ENCODE measurements around the gene CLMN. TPM values are rescaled to one million over a fixed set of nuclear protein-coding genes. Genes with fewer than 3 reads are reported as not detected.

CLMN gene
- total and polyA plus RNA-seq, 2 of the 4 experiments (the other 2 are of a cell fraction) = 0.10 to 0.18 TPM

DNA sequence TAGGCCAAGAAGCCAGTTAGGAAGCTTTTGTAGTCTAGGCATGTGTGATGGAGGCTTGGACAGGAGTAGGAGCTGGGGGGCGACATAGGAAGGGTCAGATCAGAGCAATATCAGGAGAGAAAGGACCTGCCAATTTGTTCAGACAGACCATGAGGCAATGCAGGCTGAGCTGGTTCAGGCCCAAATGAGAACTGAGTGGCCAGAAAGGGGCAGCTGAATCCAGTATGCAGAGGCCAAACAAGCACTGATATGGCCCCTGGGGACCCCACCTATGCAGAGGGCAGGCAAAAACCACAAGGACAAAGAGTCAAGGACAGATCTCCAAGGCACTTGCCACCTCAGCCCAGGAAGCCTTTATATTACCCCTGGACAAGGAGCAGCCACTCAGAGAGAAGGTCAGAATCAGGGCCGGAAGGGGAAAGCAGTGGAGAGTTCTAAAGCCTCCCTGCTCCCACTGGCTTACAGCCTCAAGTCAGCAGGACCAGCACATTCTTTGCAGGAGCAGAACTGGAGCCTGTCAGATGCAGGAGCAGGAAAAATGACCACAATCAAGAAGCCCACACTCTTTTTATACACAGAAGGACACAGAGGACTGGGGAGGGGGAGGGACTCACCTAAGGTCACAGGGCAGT lies 37.2 kb downstream of the CLMN start:
- no peaks in the 10 kb centered on the region for H3K79me1 ChIP-seq (ENCODE audit: low read depth in 1 of 2, low read length in 2 of 2)
- no peaks in the 10 kb centered on the region for H3K9me3 ChIP-seq (ENCODE audit: control insufficient read depth, insufficient read depth, low read length)
- H3K27me3 ChIP-seq (ENCODE audit: control insufficient read depth, insufficient read depth, low read length) = peaks cover 2% of the 10 kb centered on the region; the same call in 1 of the 2 replicates
- WGBS, 2 experiments (ENCODE audit: extremely low coverage in 2 of 2, insufficient read length in 1 of 2) = no CpG with 5 or more reads among the region's 2 CpGs
- dilution Hi-C loops (cut with HindIII; ENCODE audit: low sequenced_read_pairs, unreplicated experiment) (no loop called here), in situ Hi-C loops (cut with MboI; ENCODE audit: low sequenced_read_pairs) (no loop called here), intact Hi-C loops (cut with micrococcal nuclease) (no loop called here)
- H3K23ac ChIP-seq (ENCODE audit: low read depth, low read length) = no peak overlapping the region
- no peak overlapping the region for H2AK5ac ChIP-seq (ENCODE audit: low read depth, low read length)
- no peaks in the 10 kb centered on the region for H3K9me1 ChIP-seq (ENCODE audit: insufficient read depth, low read length)
- H3K4me1 ChIP-seq (ENCODE audit: control insufficient read depth, insufficient read depth, low read length) = no peaks in the 10 kb centered on the region
- TF ChIP-seq RAD21 (IDR thresholded peaks at IDR 0.05; ENCODE audit: low read length) (no peak), CHD1 (IDR thresholded peaks at IDR 0.05; ENCODE audit: low read depth, low read length) (no peak), BHLHE40 (IDR thresholded peaks at IDR 0.05; ENCODE audit: low read depth, low read length) (no peak), POLR2A (IDR thresholded peaks at IDR 0.05; ENCODE audit: low read depth, low read length) (no peak), RFX5 (IDR thresholded peaks at IDR 0.05; ENCODE audit: low read depth, low read length) (no peak), MXI1 (IDR thresholded peaks at IDR 0.05; ENCODE audit: borderline replicate concordance, low read depth, low read length) (no peak), RCOR1 (IDR thresholded peaks at IDR 0.05; ENCODE audit: insufficient replicate concordance, low read length) (no peak), NFE2L2 (IDR thresholded peaks at IDR 0.05; ENCODE audit: low read depth, low read length) (no peak), MAFK (IDR thresholded peaks at IDR 0.05; ENCODE audit: low read depth, low read length) (no peak), MAZ (IDR thresholded peaks at IDR 0.05; ENCODE audit: borderline replicate concordance, low read depth, low read length) (no peak), SMC3 (IDR thresholded peaks at IDR 0.05; ENCODE audit: low read depth, low read length) (no peak), FOS (IDR thresholded peaks at IDR 0.05; ENCODE audit: low read depth, low read length) (no peak), CEBPB (IDR thresholded peaks at IDR 0.05; ENCODE audit: low read depth, low read length) (no peak)
- TF ChIP-seq, protein P1, sequence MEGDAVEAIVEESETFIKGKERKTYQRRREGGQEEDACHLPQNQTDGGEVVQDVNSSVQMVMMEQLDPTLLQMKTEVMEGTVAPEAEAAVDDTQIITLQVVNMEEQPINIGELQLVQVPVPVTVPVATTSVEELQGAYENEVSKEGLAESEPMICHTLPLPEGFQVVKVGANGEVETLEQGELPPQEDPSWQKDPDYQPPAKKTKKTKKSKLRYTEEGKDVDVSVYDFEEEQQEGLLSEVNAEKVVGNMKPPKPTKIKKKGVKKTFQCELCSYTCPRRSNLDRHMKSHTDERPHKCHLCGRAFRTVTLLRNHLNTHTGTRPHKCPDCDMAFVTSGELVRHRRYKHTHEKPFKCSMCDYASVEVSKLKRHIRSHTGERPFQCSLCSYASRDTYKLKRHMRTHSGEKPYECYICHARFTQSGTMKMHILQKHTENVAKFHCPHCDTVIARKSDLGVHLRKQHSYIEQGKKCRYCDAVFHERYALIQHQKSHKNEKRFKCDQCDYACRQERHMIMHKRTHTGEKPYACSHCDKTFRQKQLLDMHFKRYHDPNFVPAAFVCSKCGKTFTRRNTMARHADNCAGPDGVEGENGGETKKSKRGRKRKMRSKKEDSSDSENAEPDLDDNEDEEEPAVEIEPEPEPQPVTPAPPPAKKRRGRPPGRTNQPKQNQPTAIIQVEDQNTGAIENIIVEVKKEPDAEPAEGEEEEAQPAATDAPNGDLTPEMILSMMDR (conservative IDR thresholded peaks at IDR 0.05; ENCODE audit: low read depth, low read length) = no peak
- TF ChIP-seq, protein P2, sequence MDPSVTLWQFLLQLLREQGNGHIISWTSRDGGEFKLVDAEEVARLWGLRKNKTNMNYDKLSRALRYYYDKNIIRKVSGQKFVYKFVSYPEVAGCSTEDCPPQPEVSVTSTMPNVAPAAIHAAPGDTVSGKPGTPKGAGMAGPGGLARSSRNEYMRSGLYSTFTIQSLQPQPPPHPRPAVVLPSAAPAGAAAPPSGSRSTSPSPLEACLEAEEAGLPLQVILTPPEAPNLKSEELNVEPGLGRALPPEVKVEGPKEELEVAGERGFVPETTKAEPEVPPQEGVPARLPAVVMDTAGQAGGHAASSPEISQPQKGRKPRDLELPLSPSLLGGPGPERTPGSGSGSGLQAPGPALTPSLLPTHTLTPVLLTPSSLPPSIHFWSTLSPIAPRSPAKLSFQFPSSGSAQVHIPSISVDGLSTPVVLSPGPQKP (IDR thresholded peaks at IDR 0.05; ENCODE audit: borderline replicate concordance, low read depth, low read length) = no peak
- TF ChIP-seq, protein P3, sequence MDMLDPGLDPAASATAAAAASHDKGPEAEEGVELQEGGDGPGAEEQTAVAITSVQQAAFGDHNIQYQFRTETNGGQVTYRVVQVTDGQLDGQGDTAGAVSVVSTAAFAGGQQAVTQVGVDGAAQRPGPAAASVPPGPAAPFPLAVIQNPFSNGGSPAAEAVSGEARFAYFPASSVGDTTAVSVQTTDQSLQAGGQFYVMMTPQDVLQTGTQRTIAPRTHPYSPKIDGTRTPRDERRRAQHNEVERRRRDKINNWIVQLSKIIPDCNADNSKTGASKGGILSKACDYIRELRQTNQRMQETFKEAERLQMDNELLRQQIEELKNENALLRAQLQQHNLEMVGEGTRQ (IDR thresholded peaks at IDR 0.05; ENCODE audit: low read depth, low read length) = no peak
- BruUV-seq (replicated peaks) = no TSS peak
- no peak overlapping the region for H3K18ac ChIP-seq (ENCODE audit: low read depth, low read length)
- no peak overlapping the region for H3K9ac ChIP-seq (ENCODE audit: low read depth, low read length)
- H3K4me2 ChIP-seq (ENCODE audit: low read depth, low read length) = no peak overlapping the region
- H2BK120ac ChIP-seq (ENCODE audit: low read depth, low read length) = no peak overlapping the region
- ATAC-seq (ENCODE audit: low read depth) (no peak), DNase-seq (no peak)
- no peak overlapping the region for H3K4ac ChIP-seq (ENCODE audit: low read depth, low read length)
- H2BK5ac ChIP-seq (ENCODE audit: low read depth, low read length, poor library complexity, severe bottlenecking) = no peak overlapping the region
- no peak overlapping the region for H3K4me3 ChIP-seq (ENCODE audit: insufficient read depth, low read depth, low read length)
- no peaks in the 10 kb centered on the region for H4K20me1 ChIP-seq (ENCODE audit: insufficient read depth, low read length)
- H4K5ac ChIP-seq (ENCODE audit: low read depth, low read length) = no peak overlapping the region
- no peak overlapping the region for H2AK9ac ChIP-seq (replicated peaks; ENCODE audit: low read depth, low read length, poor library complexity)
- POLR2A ChIA-PET (ENCODE audit: unreplicated experiment) = no interaction called here
- no peak overlapping the region for H2AFZ ChIP-seq (replicated peaks; ENCODE audit: low read length, poor library complexity)
- no peak overlapping the region for H4K91ac ChIP-seq (ENCODE audit: insufficient read depth, low read depth, low read length)
- H3K27ac ChIP-seq (ENCODE audit: insufficient read depth, low read length) = no peak overlapping the region
- H2BK20ac ChIP-seq (ENCODE audit: low read depth, low read length) = no peak overlapping the region
- H4K8ac ChIP-seq (ENCODE audit: low read depth in 2 of 2, low read length in 2 of 2) = no peak overlapping the region
- H2BK15ac ChIP-seq (ENCODE audit: low read depth, low read length) = no peak overlapping the region
- H3K14ac ChIP-seq (replicated peaks; ENCODE audit: low read depth, low read length) = no peak overlapping the region
- H3K36me3 ChIP-seq (ENCODE audit: control insufficient read depth, insufficient read depth, low read length) = no peaks in the 10 kb centered on the region
- no peak overlapping the region for H3K56ac ChIP-seq (ENCODE audit: extremely low read depth, insufficient read depth, low read length)
- CTCF ChIA-PET = no interaction called here

Measured in IMR-90 (cell line).